DND-41 (cell line): ENCODE data around the gene RBM43.

Experiments used
- ATAC-seq: fragments of 200-7000 bp; cut with Tn5 transposase; 3 replicates; pipeline ENCODE4 v1.9.1; 2021; ENCODE audit warnings: low read depth; ENCODE audit not compliant: insufficient read depth
- DNase-seq: peaks from one replicate; pipeline ENCODE4 v3.0.0-alpha.2; 2020
- H2AFZ ChIP-seq: 2 replicates; pipeline ENCODE4 v1.6.0; 2012; ENCODE audit warnings: low read depth, low read length
- H3K27ac ChIP-seq: 2 replicates; pipeline ENCODE4 v1.5.1; 2012; ENCODE audit warnings: low read length, inconsistent platforms
- H3K27me3 ChIP-seq: fragments of 200-600 bp; sonication (generic); 2 replicates; pipeline ENCODE4 v1.6.0; 2012; ENCODE audit warnings: low read length, mild to moderate bottlenecking, inconsistent platforms; ENCODE audit not compliant: insufficient read depth, poor library complexity
- H3K36me3 ChIP-seq: 2 replicates; pipeline ENCODE4 v1.5.1; 2012; ENCODE audit warnings: low read length, inconsistent platforms; ENCODE audit not compliant: insufficient read depth
- H3K4me1 ChIP-seq: 2 replicates; pipeline ENCODE4 v1.5.1; 2012; ENCODE audit warnings: mild to moderate bottlenecking, low read length; ENCODE audit not compliant: insufficient read depth
- H3K4me2 ChIP-seq: 2 replicates; pipeline ENCODE4 v1.6.0; 2012; ENCODE audit warnings: mild to moderate bottlenecking, moderate library complexity, low read length, inconsistent platforms; ENCODE audit not compliant: insufficient read depth
- H3K4me3 ChIP-seq, 2 experiments: fragments of 200-600 bp in 1 of 2; shearing (Covaris generic) in 1 of 2; 2 replicates each; pipeline ENCODE4 v1.5.1; 2012 to 2016; ENCODE audit warnings: inconsistent platforms in 2 of 2, low read length in 2 of 2, mild to moderate bottlenecking in 2 of 2, low read depth in 1 of 2, moderate library complexity in 1 of 2
- H3K79me2 ChIP-seq: 2 replicates; pipeline ENCODE4 v1.6.0; 2012; ENCODE audit warnings: low read length, inconsistent platforms; ENCODE audit not compliant: insufficient read depth
- H3K9ac ChIP-seq: 2 replicates; pipeline ENCODE4 v1.6.0; 2012; ENCODE audit warnings: low read depth, mild to moderate bottlenecking, inconsistent platforms, low read length, moderate library complexity
- H3K9me3 ChIP-seq: 2 replicates; pipeline ENCODE4 v1.5.1; 2012; ENCODE audit warnings: low read length, moderate library complexity, mild to moderate bottlenecking, inconsistent platforms; ENCODE audit not compliant: insufficient read depth, severe bottlenecking
- H4K20me1 ChIP-seq: 2 replicates; pipeline ENCODE4 v1.6.0; 2012; ENCODE audit warnings: low read length; ENCODE audit not compliant: insufficient read depth
- CTCF ChIP-seq: IDR thresholded peaks from 2 replicates; pipeline ENCODE4 v1.5.1; 2012; ENCODE audit warnings: borderline replicate concordance, low read length, moderate library complexity, mild to moderate bottlenecking; ENCODE audit not compliant: poor library complexity, severe bottlenecking; ENCODE audit errors: extremely low read depth
- EZH2 ChIP-seq: IDR thresholded peaks from 3 replicates; pipeline ENCODE4 v1.6.1; 2012; ENCODE audit warnings: borderline replicate concordance, low read depth, mild to moderate bottlenecking, moderate library complexity, low read length, inconsistent platforms; ENCODE audit not compliant: severe bottlenecking

Gene RBM43

GRCh38 chr2:151271824-151272223 is 10.2 kb upstream of the RBM43 start:
- no peak overlapping the region for H2AFZ ChIP-seq
- H3K27ac ChIP-seq, result no peak overlapping the region
- H3K36me3 ChIP-seq, result peaks cover 68% of the 10 kb centered on the region
- TF ChIP-seq CTCF, result no peak
- no peak for TF ChIP-seq EZH2
- no peak overlapping the region for H3K4me2 ChIP-seq
- H3K27me3 ChIP-seq, result no peaks in the 10 kb centered on the region
- ATAC-seq, result no peak
- no peak for DNase-seq
- H4K20me1 ChIP-seq, result no peaks in the 10 kb centered on the region
- H3K9ac ChIP-seq, result no peak overlapping the region
- H3K4me1 ChIP-seq, result no peaks in the 10 kb centered on the region
- H3K4me3 ChIP-seq, result no peak overlapping the region
- no peaks in the 10 kb centered on the region for H3K9me3 ChIP-seq
- H3K79me2 ChIP-seq, result no peaks in the 10 kb centered on the region

GRCh38 chr2:151269798-151270568 is 8.3 kb upstream of the RBM43 start:
- H3K9ac ChIP-seq, result no peak overlapping the region
- H4K20me1 ChIP-seq, result no peaks in the 10 kb centered on the region
- no peak overlapping the region for H2AFZ ChIP-seq
- no peaks in the 10 kb centered on the region for H3K9me3 ChIP-seq
- no peak for ATAC-seq
- H3K4me3 ChIP-seq, result no peak overlapping the region
- H3K27me3 ChIP-seq, result no peaks in the 10 kb centered on the region
- peaks cover 49% of the 10 kb centered on the region for H3K36me3 ChIP-seq
- DNase-seq, result no peak
- no peaks in the 10 kb centered on the region for H3K79me2 ChIP-seq
- H3K27ac ChIP-seq, result no peak overlapping the region
- no peaks in the 10 kb centered on the region for H3K4me1 ChIP-seq
- TF ChIP-seq EZH2 (no peak), CTCF (no peak)
- no peak overlapping the region for H3K4me2 ChIP-seq

GRCh38 chr2:151268085-151268484 is 6.4 kb upstream of the RBM43 start:
- no peak for ATAC-seq
- Histone ChIP-seq H3K9me3 (no peaks in the 10 kb centered on the region), H3K79me2 (no peaks in the 10 kb centered on the region), H3K4me3 (no peak overlapping the region), H2AFZ (no peak overlapping the region), H3K27ac (no peak overlapping the region), H3K9ac (no peak overlapping the region), H3K4me2 (no peak overlapping the region), H3K36me3 (peaks cover 36% of the 10 kb centered on the region), H4K20me1 (no peaks in the 10 kb centered on the region), H3K27me3 (no peaks in the 10 kb centered on the region), H3K4me1 (no peaks in the 10 kb centered on the region)
- no peak for TF ChIP-seq CTCF
- TF ChIP-seq EZH2, result no peak
- DNase-seq, result no peak
